ES-I3 (cell line): Measurements from ENCODE around the gene MFAP1.
"Not testable (repeated sequence)": the region's sequence is repeated elsewhere in the genome, so short reads cannot be mapped to it uniquely, and the experiment has no call there.

Experiments
- H3K36me3 ChIP-seq: 2 replicates; pipeline ENCODE4 v1.6.1; 2013; ENCODE audit warnings: mild to moderate bottlenecking, low read length, control low read depth, moderate library complexity; ENCODE audit not compliant: insufficient read depth
- H3K4me1 ChIP-seq: 2 replicates; pipeline ENCODE4 v1.6.1; 2013; ENCODE audit warnings: mild to moderate bottlenecking, control low read depth, low read length; ENCODE audit not compliant: insufficient read depth
- H3K9ac ChIP-seq: 2 replicates; pipeline ENCODE4 v1.6.1; 2013; ENCODE audit warnings: low read depth, mild to moderate bottlenecking, low read length, moderate library complexity
- H3K9me3 ChIP-seq: 2 replicates; pipeline ENCODE4 v1.6.1; 2013; ENCODE audit warnings: mild to moderate bottlenecking, low read length, moderate library complexity; ENCODE audit not compliant: control insufficient read depth, insufficient read depth

MFAP1 gene

DNA sequence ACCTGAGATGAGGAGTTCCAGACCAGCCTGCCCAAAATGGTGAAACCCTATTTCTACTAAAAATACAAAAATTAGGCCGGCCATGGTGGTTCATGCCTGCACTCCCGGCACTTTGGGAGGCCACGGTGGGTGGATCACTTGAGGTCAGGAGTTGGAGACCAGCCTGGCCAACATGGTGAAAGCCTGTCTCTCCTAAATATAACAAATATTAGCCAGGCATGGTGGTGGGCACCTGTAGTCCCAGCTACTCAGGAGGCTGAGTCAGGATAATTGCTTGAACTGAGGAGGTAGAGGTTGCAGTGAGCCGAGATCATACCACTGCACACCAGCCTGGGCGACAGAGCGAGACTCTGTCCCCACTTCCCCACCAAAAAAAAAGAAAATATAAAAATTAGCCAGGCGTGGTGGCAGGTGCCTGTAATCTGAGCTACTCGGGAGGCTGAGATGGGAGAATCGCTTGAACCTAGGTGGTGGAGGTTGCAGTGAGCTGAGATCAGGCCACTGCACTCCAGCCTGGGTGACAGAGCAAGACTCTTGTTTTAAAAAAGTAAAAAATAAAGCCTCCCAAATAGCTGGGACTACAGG, 6.3 kb upstream of the MFAP1 start:
- H3K9ac ChIP-seq, H3K4me1 ChIP-seq, H3K36me3 ChIP-seq, H3K9me3 ChIP-seq: not testable (repeated sequence)

- not testable (repeated sequence) for H3K9ac ChIP-seq, H3K9me3 ChIP-seq, H3K36me3 ChIP-seq, H3K4me1 ChIP-seq
Observed at GRCh38 chr15:43829951-43830540, 5.6 kb upstream of the MFAP1 start.

DNA sequence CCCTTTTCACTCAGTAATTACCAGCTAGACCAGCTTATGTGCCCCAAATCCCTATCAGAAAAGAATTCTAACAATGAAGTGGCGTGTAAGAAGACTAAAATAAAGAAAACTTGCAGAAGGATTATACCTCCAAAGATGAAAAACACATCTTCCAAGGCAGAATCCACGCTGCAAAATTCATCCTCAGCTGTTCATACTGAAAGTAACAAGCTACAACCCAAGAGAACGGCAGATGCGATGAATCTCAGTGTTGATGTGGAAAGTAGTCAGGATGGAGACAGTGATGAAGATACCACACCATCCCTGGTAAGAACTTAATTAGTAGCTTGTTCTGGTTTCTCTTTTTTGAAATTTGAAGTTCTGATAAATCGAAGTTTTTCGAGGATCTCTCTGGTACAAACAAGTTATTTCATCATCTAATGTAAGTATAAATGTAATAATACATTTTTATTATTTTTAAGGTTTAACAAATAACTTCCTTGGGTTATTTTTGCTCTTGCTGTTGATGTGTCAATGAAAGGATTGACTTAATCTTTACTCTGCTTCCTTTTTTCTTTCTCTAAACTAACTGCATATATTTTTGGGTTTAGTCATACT, 3.7 kb upstream of the MFAP1 start:
- Histone ChIP-seq H3K9ac (no peak overlapping the region), H3K9me3 (no peaks in the 10 kb centered on the region), H3K36me3 (0 out of 2 replicates have a peak, but pooled peaks cover 4% of the 10 kb centered on the region), H3K4me1 (no peaks in the 10 kb centered on the region)

- H3K9me3 ChIP-seq, result no peaks in the 10 kb centered on the region
- H3K4me1 ChIP-seq, result no peaks in the 10 kb centered on the region
- H3K36me3 ChIP-seq, result no peaks in the 10 kb centered on the region
- H3K9ac ChIP-seq, result peak within 1 kb of the TSS; percentile 49
Observed at GRCh38 chr15:43826508-43827341, 2.2 kb upstream of the MFAP1 start, which contains the start of gene WDR76. Gene WDR76 (plus strand): TSS chr15:43827002. CDS start chr15:43827033, 31 bp downstream.

GRCh38 chr15:43826029-43826507, 1.6 kb upstream of the MFAP1 start:
- H3K9ac ChIP-seq, result peak overlapping the region; percentile 49; the same call in 1 of the 2 replicates

DNA sequence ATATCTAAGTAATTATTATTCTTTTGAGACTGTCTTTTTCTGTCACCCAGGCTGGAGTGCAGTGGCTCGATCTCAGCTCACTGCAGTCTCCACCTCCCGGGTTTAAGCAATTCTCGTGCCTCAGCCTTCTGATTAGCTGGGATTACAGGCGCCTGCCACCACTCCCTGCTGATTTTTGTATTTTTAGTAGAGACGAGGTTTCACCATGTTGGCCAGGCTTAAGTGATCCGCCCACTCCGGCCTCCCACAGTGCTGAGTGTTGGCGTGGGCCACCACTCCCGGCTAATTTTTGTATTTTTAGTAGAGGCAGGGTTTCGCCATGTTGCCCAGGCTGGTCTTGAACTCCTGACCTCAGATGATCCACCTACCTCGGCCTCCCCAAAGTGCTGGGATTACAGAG, 815 bp upstream of the MFAP1 start:
- H3K4me1 ChIP-seq, H3K9me3 ChIP-seq, H3K9ac ChIP-seq, H3K36me3 ChIP-seq: not testable (repeated sequence)

More at GRCh38 chr15:43826029-43826507, 1.6 kb upstream of the MFAP1 start:
- Histone ChIP-seq H3K4me1 (no peaks in the 10 kb centered on the region), H3K9me3 (no peaks in the 10 kb centered on the region), H3K36me3 (no peaks in the 10 kb centered on the region; the same call in 1 of the 2 replicates)

GRCh38 chr15:43821505-43821904, 3.0 kb downstream of the MFAP1 start:
- Histone ChIP-seq H3K9me3 (no peaks in the 10 kb centered on the region), H3K36me3 (no peaks in the 10 kb centered on the region; the same call in 1 of the 2 replicates), H3K9ac (no peak overlapping the region), H3K4me1 (no peaks in the 10 kb centered on the region)

DNA sequence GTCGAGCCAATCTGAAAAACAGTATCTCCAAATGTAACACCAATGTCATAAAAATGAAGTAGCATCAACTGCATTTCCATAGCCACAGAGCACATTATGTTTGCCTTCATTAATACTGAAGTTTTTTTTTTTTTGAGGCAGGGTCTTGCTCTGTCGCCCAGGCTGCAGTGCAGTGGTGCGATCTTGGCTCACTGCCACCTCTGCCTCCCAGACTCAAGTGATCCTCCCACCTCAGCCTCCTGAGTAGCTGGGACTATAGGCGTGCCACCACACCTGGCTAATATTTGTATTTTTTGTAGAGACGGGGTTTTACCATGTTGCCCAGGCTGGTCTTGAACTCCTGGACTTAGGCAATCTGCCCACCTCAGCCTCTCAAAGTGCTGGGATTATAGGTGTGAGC, 9.4 kb downstream of the MFAP1 start:
- H3K9me3 ChIP-seq, result not testable (repeated sequence)

DNA sequence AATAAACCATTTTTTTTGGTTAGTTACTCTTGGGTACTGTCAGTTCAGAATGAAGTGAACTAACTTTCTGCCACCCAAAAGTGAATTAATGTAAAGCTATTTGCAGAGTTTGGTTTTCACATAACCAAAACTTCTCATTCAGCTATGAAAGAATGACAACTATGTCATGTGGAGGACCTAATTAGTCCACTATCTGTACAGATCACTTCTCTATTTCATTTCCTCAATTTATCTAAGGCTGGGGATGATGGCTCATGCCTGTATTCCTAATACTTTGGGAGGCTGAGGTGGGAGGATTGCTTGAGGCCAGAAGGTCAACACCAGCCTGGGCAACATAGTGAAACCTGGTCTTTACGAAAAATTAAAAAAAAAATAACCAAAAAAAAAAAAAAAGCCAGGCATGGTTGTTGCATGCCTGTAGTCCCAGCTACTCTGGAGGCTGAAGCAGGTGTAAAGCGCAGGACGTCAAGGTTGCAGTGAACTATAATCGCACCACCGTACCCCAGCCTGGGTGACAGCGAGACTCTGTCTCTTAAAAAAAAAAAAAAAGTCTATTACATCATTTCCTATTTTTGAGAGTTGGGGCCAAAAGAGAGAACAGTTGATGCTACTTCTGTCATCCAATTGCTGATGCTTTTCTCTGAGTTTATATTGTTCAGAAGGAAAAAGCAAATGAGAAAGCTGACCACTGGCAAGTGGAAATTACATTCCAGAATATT, 15.4 kb downstream of the MFAP1 start:
- no peaks in the 10 kb centered on the region for H3K9me3 ChIP-seq
- H3K36me3 ChIP-seq, result peaks cover 44% of the 10 kb centered on the region
- H3K9ac ChIP-seq, result no peak overlapping the region
- H3K4me1 ChIP-seq, result no peaks in the 10 kb centered on the region

More for the DNA sequence above, 9.4 kb downstream of the MFAP1 start:
- H3K36me3 ChIP-seq, result peaks cover 13% of the 10 kb centered on the region
- not testable (repeated sequence) for H3K4me1 ChIP-seq, H3K9ac ChIP-seq

GRCh38 chr15:43808435-43808950, 16.0 kb downstream of the MFAP1 start:
- Histone ChIP-seq H3K36me3 (peaks cover 41% of the 10 kb centered on the region), H3K9me3 (no peaks in the 10 kb centered on the region), H3K9ac (no peak overlapping the region), H3K4me1 (no peaks in the 10 kb centered on the region)

- H3K36me3 ChIP-seq, result peaks cover 16% of the 10 kb centered on the region
- H3K9me3 ChIP-seq, H3K9ac ChIP-seq, H3K4me1 ChIP-seq: not testable (repeated sequence)
Observed at GRCh38 chr15:43802676-43803075, 21.8 kb downstream of the MFAP1 start.

DNA sequence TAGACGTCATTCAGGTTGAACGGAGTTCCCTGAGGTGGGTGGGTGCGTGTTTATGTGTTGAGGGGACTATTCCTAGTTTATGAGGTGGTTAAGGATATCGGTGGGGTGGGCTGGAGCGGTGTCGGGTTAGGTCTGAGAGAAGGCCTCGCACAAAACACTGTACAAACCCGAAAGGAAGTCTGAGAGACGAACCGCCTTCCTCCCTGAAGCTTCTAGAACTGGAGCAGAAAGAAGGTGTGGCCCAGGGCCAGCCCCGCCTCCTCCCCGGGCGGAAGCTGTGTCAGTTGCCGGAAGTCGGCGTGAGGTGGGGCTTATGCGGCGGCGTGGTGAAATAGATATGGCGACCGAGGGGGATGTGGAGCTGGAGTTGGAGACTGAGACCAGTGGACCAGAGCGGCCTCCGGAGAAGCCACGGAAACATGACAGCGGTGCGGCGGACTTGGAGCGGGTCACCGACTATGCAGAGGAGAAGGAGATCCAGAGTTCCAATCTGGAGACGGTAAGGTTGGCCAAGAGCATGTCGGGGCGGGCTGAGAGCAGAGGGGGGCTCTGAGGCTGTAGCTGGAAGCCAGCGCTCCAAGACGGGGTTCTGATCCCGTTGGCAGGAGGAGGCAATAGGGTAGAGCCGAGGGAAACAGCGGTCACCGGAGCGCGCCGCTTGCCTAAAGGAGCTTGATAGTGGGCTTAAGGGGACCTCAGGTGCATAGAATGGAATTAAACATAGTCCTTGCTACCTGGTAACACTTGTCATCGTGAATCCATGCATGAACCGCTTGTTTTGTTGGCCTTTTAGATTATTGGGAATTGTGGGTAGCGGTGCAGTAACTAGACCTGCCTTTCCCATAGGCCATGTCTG, 24.0 kb downstream of the MFAP1 start, which contains the start of gene HYPK:
TSS of gene HYPK (plus strand) at position 314 of the 856 bp plus-strand sequence. CDS start at position 338, 24 bp downstream.
- Histone ChIP-seq H3K4me1 (peaks cover 4% of the 10 kb centered on the region; the same call in 1 of the 2 replicates), H3K36me3 (peaks cover 9% of the 10 kb centered on the region), H3K9me3 (no peaks in the 10 kb centered on the region), H3K9ac (peak within 1 kb of the TSS; percentile 79)

GRCh38 chr15:43799945-43800285, 24.6 kb downstream of the MFAP1 start, which contains the start of gene SERINC4:
Gene SERINC4 (minus strand): TSS chr15:43800220. CDS start chr15:43799986, 234 bp downstream.
- H3K9ac ChIP-seq, result peak within 1 kb of the TSS; percentile 79
- no peaks in the 10 kb centered on the region for H3K9me3 ChIP-seq
- peaks cover 10% of the 10 kb centered on the region; the same call in 1 of the 2 replicates for H3K4me1 ChIP-seq
- H3K36me3 ChIP-seq, result peaks cover 11% of the 10 kb centered on the region
